GM18909 (cell line): ENCODE data around the gene PPOX.

Experiments
- ATAC-seq: cut with Tn5 transposase; IDR thresholded peaks from one replicate; pipeline ENCODE4 v1.9.1; 2021; ENCODE audit warnings: mild to moderate bottlenecking; ENCODE audit not compliant: unreplicated experiment, poor library complexity

Gene PPOX

DNA sequence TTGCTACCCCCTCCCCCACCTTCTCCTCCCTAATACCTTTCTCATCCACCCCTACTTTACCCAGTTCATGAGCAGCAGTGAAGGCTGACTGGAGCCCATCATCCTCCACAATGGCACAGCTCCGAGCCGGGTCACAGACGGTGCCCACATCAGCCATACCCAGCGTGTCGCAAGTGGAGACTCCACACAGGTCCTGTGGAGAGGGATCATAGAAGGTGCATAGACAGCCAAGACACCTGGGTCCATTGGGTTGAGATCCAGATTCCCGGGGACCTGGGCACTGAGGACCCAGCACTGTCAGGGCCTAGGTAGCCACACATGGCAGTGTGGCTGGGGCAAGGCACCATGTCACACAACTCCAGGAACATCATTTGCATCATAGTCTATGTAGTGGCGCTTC lies 29.9 kb downstream of the PPOX start:
- ATAC-seq = no peak

DNA sequence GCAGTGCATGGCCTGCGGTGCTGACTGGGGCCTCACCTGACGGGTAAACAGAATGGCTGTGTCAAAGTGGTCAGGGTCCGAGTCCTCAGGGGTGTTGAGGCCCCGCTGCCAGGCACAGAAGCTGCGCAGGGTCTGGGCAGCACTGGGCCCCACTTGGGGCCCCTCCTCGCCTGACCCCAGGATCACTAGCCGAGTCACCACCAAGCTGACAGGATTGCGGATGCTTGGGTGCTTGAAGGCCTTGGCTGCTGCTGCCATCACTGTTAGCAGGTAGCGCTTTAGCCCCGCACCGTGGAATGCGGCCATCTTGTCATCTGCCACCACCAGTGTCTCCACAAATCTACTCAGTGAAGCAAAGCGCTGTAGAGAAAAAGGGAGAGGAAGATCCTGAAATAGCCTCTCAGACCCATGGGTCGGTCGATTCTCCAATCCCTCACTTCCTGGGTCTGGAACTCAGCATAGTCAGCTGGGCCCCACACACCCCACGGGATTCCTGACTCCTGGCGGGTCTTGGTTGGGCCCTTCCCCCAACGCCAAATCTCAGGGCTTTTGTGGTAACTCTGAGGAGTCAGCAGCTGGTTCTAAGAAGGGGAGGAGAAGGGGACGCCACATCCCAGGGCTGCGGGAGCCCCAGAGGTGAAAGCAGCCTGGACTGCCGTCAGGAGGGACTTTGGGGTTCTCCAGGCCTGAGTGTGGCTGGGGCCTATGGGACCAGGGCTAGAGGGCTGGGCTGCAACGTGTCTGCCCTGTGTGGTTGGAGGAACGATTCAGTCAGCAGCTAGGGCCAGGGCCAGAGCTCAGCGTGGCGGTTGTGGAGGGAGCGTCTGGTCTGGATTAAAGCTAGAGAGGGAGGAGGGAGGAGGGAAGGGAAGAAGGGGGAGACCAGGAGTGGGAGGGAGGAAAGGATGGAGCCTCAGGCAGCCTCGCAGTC lies 30.6 kb downstream of the PPOX start:
- ATAC-seq = no peak

DNA sequence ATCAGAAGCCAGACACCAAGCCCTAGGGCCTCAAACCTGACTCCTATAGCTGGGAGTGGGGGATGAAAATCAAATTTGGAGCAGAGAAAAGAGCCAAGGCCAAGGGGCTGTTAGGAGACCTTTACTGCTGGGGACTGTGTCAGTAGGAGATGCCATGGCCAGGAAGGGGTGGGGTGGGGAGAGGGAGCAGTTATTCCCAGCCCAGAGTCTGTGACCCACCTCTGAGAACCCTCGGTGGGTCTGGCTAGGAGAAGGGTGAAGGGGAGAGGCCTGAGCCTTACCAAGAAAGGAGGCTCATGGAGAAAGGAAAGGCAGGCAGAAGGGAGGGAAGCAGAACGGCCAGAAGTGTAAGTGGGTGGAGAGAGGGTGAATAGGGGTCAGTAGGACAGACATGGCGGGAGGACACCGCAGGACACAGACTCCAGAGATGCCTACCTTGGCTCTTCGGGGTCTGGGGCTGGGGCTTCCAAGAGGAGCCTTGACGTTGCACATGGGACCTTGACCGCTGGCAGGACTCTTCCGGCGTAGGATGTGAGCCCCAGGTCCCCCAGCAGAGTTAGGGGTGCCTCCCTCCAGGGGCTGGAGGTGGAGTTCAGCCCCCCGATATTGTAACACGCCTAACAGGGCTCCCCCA lies 31.5 kb downstream of the PPOX start:
- ATAC-seq = no peak

DNA sequence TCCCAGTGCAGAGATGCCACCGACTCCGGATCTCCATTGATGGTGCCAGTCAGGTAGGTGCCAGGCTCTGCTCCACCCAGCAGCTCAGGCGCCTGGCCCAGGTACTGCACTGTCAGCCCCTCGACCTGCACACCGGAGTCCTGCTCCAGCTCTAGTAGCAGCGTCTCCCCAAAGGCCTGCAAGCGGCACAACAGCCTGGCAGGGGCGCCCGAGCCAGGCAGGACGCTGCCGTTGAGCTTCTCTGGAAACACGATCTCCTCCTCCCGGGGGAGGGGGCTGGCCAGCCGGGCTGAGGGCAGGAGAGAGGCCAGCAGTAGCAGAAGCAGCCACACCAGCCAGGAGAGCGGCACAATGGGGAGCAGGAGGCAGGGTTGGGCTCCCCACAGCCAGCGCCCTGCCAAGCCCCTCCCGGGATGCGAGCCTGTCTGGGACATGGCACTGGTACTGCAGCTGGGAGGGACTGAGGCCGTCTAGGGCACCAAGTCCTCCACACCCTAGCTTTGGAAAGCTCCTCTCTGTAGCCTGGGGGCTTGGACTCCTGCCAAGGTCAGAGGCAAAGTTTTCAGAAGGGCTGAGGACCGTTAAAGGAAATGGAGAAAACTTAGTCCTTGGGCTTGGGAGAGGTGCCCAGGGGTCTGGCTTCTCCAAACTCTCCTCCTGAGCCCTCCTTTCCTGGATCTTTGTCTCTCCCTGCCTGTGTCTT lies 32.1 kb downstream of the PPOX start:
- ATAC-seq = no peak

DNA sequence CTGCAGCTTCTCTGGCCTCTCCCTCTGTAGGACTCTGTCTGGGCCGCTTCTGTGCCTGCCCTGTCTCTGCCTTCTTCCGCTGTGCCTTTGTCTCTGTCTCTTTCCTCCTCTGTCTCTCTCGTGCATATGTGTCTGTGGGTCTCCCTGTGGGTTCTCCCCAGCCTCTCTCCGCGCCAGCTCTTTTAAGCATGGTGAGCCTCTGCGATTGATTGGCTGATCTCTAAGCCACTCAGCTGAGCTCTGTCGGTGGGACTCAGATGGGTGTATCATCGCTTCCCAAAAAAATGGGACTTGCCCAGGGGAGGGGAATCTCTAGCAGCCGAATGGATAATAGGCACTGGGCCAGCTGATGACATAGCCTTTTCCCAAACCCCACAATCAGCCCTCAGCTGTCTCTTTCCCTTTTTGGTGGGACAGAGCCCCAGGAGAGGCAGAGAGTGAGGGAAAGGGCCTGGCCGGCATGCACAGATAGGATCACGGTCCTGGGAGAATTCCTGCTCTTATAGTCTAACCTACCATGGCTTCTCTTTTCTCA lies 32.7 kb downstream of the PPOX start, which contains the start of gene ADAMTS4:
Gene ADAMTS4, minus strand, starts transcription at position 158 of the 535 bp plus-strand sequence. CDS start 427 bp downstream, outside the sequence.
- no peak for ATAC-seq

DNA sequence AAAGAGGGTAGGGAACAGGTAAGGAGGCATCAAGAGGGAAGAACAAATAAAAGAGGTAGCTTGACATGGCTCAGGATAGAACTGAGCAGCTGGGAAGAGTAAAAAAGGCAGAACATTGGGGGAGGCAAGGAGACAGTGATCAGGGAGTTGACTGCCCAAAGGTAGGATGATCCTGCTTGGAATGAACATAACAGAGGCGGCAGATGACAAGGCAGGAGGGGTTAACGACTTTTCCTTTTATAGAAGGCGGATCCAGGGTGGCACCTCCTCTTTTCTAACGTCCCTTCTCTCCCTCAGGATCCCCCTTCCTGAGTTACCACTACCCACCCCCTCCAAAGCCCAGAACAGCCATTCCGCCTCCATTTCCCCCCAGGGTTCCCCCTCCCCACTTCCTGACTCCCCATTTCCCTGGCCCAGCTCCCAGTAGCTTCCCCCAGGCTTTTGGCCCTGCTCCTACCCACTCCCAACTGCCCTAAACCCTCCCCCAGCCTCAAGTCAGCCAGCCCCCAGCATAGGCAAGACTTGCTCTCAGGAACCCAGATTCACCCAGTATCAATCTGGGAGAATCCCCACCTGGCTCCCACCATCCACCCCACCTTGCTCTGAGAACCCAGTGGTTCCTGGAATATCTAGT lies 33.4 kb downstream of the PPOX start:
- ATAC-seq = no peak

DNA sequence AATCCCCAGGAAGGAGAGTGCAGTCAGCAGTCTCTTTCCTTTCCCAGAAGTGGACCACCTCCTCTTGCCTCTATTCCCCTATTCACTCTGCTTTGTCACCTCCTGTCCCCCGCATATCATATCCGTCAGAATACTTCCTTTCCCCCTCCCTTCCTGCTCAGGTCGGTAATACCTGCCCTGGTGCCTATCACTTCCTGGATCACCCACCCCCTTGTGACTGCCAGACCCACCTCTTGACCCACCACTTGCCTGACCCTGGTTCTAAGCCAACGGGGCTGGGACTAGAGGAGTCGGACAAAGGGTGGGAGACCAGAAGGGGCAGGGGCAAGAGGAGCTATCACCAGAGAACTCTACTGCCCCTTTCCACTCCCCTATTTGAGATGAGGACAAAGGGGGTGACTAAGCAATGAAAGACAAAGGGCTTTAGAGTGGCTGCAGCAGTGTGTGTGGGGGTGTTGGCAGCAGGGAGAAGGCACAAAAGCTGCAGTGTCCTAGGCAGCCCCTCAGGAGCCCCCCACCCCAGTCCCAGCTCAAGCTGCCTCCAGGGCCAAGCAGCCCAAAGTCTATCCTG lies 34.3 kb downstream of the PPOX start:
- ATAC-seq = no peak

DNA sequence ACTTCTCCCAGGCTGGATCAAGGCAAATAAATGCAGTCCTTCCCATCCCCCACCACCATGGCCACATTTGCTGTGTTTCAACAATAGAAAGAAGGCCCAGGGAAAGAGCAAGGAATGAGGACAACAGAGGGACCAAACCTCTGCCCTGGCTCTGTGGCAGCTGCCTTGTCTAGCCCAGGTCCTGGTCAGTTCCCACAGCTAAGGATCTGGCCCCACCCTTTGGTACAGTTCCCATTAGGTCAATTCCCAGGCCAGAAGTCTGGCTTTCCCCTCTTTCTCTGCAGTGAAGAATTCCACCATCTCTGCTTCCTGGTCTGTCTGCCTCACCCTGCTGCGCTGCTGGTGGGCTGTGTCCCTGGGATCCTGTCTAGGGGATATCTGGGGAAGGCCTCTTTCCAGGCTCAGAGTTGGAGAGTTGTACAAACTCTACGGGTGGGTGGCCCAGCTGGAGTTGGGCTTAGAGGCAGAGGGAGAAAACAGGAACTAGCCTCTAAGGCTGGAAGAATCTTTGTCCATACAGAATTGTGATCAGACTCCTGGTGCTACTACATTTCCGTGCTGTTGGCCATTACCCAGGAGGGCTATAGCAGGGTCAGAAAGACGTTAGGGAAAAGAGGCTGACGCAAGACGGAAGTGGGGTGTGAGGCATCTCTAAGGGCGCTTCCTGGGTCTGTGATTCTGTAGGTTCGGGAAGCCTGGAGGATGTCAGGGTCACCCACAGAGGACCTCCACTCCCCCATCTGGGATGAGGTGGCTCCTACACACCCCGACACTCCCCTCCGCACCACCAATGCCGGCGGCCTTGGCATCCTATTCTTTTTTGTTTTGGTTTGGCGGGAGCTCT lies 35.0 kb downstream of the PPOX start:
- ATAC-seq = no peak

DNA sequence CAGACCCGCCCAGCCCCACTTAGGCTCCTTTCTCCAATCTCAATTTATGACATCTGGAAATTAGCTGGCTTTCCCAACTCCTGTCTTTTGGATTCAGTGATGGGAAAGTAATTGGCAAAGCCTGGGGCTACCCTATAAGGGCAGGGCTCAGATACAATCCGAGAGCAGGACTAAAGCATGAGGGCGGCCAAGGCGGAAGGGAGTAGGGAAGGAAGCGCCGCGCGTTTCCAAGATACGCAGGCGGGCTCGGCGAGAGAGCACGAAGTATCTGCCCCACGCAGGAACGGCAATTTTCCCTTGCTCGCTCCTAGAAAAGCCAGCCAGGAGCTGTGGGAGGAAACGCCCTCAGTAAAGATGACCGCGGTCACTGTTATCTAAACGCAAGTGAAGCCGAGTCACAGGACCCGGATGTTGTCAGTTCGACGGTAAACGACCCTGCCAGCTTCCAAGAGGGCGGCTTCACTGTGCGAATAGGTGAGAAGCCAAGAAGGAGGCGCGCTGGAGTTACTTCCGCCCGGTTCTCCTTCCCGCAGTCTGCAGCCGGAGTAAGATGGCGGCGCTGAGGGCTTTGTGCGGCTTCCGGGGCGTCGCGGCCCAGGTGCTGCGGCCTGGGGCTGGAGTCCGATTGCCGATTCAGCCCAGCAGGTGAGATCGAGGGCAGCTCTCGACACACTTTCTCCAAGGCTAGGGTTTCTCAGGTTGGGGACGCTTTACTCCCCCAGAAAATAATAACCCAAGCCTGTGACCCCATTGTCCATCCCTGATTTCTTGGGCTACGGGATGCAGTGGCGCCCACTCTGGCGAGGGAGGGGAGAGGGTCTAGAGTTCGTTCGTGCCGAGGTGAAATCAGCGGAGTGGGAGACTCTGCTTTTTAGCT lies 35.8 kb downstream of the PPOX start, which contains the start of gene NDUFS2:
Gene NDUFS2, plus strand, starts transcription at position 532 of the 877 bp plus-strand sequence. Its CDS starts 19 bp downstream, at position 551.
- peak; percentile 96 for ATAC-seq

DNA sequence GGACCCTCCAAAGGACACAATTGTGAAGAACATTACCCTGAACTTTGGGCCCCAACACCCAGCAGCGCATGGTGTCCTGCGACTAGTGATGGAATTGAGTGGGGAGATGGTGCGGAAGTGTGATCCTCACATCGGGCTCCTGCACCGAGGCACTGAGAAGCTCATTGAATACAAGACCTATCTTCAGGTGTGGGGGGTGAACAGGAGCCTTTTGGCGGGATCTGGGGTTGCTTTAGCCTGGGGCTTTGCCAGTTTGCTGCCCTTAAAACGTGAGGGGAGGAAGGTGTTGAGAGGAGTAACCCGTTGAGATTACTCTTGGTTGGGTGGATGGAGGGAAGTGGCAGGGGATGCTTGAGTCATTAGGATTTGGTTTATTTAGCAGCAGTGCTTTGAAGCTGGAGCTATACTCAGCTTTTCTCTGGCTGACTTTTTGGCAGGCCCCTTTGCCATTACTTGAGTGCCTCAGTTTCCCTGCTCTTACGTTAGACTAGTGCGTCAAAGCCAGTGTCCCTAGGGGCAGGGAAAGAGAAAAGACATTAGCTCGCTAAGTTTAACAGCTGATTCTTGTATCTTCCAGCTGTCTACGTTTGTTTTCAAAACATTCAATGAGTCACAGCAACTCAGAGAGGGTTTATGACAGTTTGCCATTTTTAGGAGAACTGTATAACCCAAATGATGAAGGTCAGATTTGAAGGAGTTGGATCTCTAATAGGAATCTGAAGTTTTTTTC lies 40.4 kb downstream of the PPOX start:
- no peak for ATAC-seq

DNA sequence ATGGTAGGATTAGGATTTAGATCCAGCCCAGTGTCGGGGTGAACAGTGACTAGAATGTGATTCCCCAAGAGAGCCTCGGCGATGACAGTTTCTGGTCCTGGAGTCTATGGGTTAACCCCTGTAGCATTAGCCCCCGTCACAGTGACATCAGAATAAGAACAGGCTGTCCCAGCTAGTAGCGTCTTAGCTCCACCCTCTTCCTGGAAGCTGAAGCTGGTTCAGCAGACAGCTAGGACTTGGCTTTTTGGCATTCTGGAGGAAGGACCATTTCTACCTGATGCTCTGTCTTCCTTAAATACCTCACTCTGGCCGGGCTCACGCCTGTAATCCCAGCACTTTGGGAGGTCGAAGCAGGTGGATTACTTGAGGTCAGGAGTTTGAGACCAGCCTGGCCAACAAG lies 40.9 kb downstream of the PPOX start:
- ATAC-seq = no peak

DNA sequence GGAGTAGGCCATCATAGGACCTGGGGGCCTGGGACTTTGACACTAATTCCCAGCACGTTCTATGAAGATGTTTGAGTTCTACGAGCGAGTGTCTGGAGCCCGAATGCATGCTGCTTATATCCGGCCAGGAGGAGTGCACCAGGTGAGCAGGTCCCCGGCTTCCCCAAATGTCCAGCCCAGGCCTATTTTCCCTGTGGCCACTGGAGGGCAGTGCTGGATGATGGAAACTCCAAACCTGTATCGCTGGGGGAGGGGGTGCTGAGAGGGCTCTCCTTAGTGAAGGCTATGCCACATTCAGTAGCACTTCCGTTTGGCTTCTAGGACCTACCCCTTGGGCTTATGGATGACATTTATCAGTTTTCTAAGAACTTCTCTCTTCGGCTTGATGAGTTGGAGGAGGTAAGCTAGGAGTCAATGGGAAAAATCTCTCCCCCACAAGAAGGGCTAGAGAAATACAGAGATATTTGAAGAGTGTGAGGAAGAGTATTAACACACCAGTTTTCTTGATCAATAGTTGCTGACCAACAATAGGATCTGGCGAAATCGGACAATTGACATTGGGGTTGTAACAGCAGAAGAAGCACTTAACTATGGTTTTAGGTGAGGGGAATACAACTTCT lies 43.7 kb downstream of the PPOX start:
- ATAC-seq = peak; percentile 79

DNA sequence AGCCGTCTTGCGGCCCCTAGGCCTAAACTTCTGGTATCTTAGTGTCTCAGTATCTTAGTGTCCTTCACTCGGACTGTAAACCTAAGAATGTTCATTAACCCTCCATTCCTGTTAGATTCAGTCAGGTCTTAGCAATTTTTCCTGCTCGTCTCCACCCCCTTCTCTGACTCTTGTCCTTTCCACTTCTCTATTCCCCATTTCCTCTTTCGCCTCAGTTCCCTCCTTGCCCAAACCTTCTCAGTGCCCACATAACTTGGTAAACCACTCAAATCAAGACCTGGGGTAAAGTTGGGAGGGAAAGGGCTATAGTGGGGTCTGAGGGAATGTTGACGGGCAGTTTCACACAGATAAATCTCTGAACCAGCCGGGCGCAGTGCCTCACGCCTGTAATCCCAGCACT lies 48.1 kb downstream of the PPOX start:
- ATAC-seq = no peak

DNA sequence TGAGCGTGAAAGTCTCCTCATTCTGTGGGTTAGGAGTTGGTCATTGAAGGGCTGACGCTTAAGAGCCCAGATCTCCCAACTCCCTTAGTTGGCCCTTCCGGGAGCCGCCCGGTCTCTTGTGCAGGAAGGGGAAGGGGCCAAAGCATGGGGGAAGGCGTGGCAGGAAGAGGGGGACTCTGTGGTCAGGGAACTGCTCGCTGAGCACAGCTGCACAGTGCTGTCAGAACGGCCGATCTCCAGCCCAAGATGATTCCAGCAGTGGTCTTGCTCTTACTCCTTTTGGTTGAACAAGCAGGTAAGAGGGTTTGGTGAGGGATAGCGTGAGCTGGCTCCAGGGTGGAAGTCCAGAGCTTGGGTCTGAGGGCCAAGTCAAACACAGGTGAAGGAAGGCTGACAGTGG lies 48.9 kb downstream of the PPOX start, which contains the start of gene FCER1G:
Gene FCER1G, plus strand, starts transcription at position 220 of the 400 bp plus-strand sequence. Its CDS starts 27 bp downstream, at position 247.
- no peak for ATAC-seq

DNA sequence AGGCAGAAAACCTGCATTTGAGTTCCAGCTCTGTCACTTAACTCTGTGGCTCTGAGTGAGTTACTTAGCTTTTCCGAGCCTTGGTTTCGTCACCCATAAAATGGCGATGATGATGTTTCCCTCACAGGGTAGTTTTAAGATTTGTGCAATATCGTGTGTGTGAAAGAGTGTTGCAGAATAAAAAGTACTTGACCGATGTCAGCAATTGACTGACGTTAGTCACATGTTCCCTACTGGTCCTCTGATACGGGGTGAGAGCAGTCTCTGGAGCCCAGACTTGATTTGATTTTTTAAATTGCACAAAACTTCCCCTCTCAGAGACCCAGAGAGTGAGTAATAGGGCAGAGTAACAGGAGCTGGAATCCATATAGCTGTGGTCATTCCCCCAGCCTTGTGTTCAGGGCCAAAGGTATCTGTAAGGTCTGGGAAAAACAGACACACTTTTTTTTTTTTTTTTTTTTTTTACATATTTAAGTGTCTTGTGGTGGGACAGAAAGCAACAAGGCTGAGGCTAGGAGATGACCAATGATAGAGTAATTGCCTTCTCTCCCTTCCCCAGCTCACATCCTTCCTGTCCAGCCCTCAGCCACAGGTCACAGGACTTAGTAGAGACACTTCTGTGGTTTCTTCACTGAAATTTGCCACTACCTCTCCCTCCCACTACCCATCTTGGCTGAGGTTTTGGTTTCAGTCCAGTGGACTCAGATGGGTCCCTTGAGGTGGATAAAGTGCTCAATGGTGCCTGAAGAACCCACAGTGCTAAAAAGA lies 50.9 kb downstream of the PPOX start:
- ATAC-seq = peak; percentile 88

DNA sequence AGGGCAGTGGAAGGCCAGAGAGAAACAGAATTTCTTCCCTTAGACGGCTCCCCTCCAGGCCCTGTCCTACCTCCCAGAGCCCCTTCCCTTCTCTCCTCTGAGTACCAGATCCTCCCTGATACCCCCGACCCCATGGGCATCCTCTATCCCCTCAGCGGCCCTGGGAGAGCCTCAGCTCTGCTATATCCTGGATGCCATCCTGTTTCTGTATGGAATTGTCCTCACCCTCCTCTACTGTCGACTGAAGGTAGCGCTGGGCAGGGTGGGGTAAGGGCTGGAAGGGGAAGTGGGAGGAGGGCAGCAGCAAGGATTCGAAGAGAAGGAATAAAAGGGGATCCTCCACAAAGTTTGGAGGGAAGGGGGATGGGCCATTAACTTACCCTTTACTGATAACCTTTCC lies 51.6 kb downstream of the PPOX start:
- no peak for ATAC-seq
